Liver (tissue), 9 donors: Measurements from ENCODE around the gene AQP6. TPM values are rescaled to one million over a fixed set of nuclear protein-coding genes. Genes with fewer than 3 reads are reported as not detected.

Source experiments
- DNase-seq: peaks from one replicate; pipeline ENCODE4 v3.0.0-alpha.2; 2017; ENCODE audit warnings: low spot score
- H3K27ac ChIP-seq, 2 donors: one replicate each; pipeline ENCODE4 v1.7.0; 2013; ENCODE audit warnings: inconsistent platforms in 2 of 2, low read length in 2 of 2, control low read depth in 1 of 2, low read depth in 1 of 2, mild to moderate bottlenecking in 1 of 2
- H3K27me3 ChIP-seq, 4 donors: one replicate each; pipeline versions ENCODE4 v1.6.1 to v1.7.0; 2013; ENCODE audit warnings: low read length in 3 of 4, inconsistent platforms in 1 of 4, mild to moderate bottlenecking in 1 of 4, moderate library complexity in 1 of 4; ENCODE audit not compliant: control insufficient read depth in 4 of 4, insufficient read depth in 4 of 4
- H3K36me3 ChIP-seq, 4 donors: one replicate each; pipeline versions ENCODE4 v1.6.1 to v1.7.0; 2013; ENCODE audit warnings: low read length in 3 of 4, mild to moderate bottlenecking in 3 of 4, low read depth in 1 of 4, moderate library complexity in 1 of 4; ENCODE audit not compliant: control insufficient read depth in 4 of 4, insufficient read depth in 3 of 4
- H3K4me1 ChIP-seq, 4 donors: one replicate each; pipeline versions ENCODE4 v1.6.1 to v1.7.0; 2013; ENCODE audit warnings: low read length in 3 of 4, mild to moderate bottlenecking in 3 of 4, moderate library complexity in 1 of 4; ENCODE audit not compliant: control insufficient read depth in 4 of 4, insufficient read depth in 4 of 4
- H3K4me3 ChIP-seq, 3 donors: one replicate each; pipeline versions ENCODE4 v1.6.1 to v1.7.0; 2013; ENCODE audit warnings: low read length in 3 of 3, control low read depth in 1 of 3, low read depth in 1 of 3, mild to moderate bottlenecking in 1 of 3
- H3K9ac ChIP-seq, 2 donors: one replicate each; pipeline ENCODE4 v1.7.0; 2013; ENCODE audit warnings: low read length in 2 of 2, mild to moderate bottlenecking in 2 of 2, moderate library complexity in 2 of 2, control low read depth in 1 of 2, low read depth in 1 of 2
- H3K9me3 ChIP-seq, 4 donors: one replicate each; pipeline versions ENCODE4 v1.6.1 to v1.7.0; 2013; ENCODE audit warnings: low read length in 3 of 4; ENCODE audit not compliant: control insufficient read depth in 4 of 4
- EGR1 ChIP-seq, 2 donors: IDR thresholded peaks; 2 replicates each; pipeline ENCODE4 v1.6.1; 2016 to 2018; ENCODE audit warnings: antibody characterized with exemption in 2 of 2, low read depth in 2 of 2
- FOXA1 ChIP-seq: IDR thresholded peaks from 2 replicates; pipeline ENCODE4 v1.6.1; 2016; ENCODE audit warnings: antibody characterized with exemption
- GABPA ChIP-seq, 2 donors: IDR thresholded peaks in 1 of 2; conservative IDR thresholded peaks in 1 of 2; 2 replicates each; pipeline ENCODE4 v1.6.1; 2016; ENCODE audit warnings: antibody characterized with exemption in 2 of 2, mild to moderate bottlenecking in 1 of 2, moderate library complexity in 1 of 2
- HNF4A ChIP-seq, 2 donors: conservative IDR thresholded peaks; 2 replicates each; pipeline ENCODE4 v1.6.1; 2016; ENCODE audit warnings: antibody characterized with exemption in 2 of 2, mild to moderate bottlenecking in 2 of 2
- HNF4G ChIP-seq: IDR thresholded peaks from 2 replicates; pipeline ENCODE4 v1.6.1; 2016; ENCODE audit warnings: antibody characterized with exemption
- JUND ChIP-seq, 2 donors: IDR thresholded peaks; 2 replicates each; pipeline ENCODE4 v1.6.1; 2016; ENCODE audit warnings: antibody characterized with exemption in 2 of 2
- NR2F2 ChIP-seq: IDR thresholded peaks from 2 replicates; pipeline ENCODE4 v1.6.1; 2016; ENCODE audit warnings: antibody characterized with exemption
- RAD21 ChIP-seq, 2 donors: IDR thresholded peaks; 2 replicates each; pipeline ENCODE4 v1.6.1; 2016; ENCODE audit warnings: antibody characterized with exemption in 2 of 2, mild to moderate bottlenecking in 2 of 2
- RXRA ChIP-seq, 2 donors: IDR thresholded peaks; 2 replicates each; pipeline ENCODE4 v1.6.1; 2017 to 2018; ENCODE audit warnings: antibody characterized with exemption in 2 of 2, mild to moderate bottlenecking in 1 of 2
- SP1 ChIP-seq: IDR thresholded peaks from 2 replicates; pipeline ENCODE4 v1.6.1; 2018; ENCODE audit warnings: antibody characterized with exemption, mild to moderate bottlenecking
- TAF1 ChIP-seq: conservative IDR thresholded peaks from 2 replicates; pipeline ENCODE4 v1.6.1; 2016; ENCODE audit warnings: antibody characterized with exemption, mild to moderate bottlenecking
- YY1 ChIP-seq: IDR thresholded peaks from 2 replicates; pipeline ENCODE4 v1.6.1; 2016; ENCODE audit warnings: antibody characterized with exemption, mild to moderate bottlenecking
- WGBS: extraction: QIAGEN DNeasy Blood & Tissue Kit; methylation state at CpG from one replicate; pipeline ENCODE4 v1.1.7; 2013; 5-methylcytosine and 5-hydroxymethylcytosine counted together
- polyA plus RNA-seq, 2 donors: library from polyadenylated mRNA; stranded (reverse) in 1 of 2; unstranded in 1 of 2; fragments of 200-250 nt in 1 of 2; fragments of >200 nt in 1 of 2; fragmentation: Nextera tagmentation in 1 of 2; extraction: Ambion mirVana in 1 of 2; gene quantifications; one replicate each; pipeline versions ENCODE4 v1.2.1 to v1.2.3, GENCODE V29; 2013 to 2015
- total RNA-seq, 2 donors: library from RNA; depleted of rRNA; stranded (reverse); fragments of >200 nt; gene quantifications; one replicate each; pipeline ENCODE4 v1.2.3, GENCODE V29; 2014
- TF ChIP-seq, protein P1 (sequence below): IDR thresholded peaks from 2 replicates; pipeline ENCODE4 v1.6.1; 2016; ENCODE audit warnings: antibody characterized with exemption, mild to moderate bottlenecking
- TF ChIP-seq, protein P2 (sequence below): IDR thresholded peaks from 2 replicates; pipeline ENCODE4 v1.6.1; 2016; ENCODE audit warnings: antibody characterized with exemption
- TF ChIP-seq, protein P3 (sequence below): fragments of 150-350 bp; IDR thresholded peaks from 2 replicates; pipeline ENCODE4 v1.5.1; 2017; ENCODE audit warnings: improper control_type of control experiment, low read depth, low read length; ENCODE audit not compliant: missing input control
- TF ChIP-seq, protein P4 (sequence below): IDR thresholded peaks from 2 replicates; pipeline ENCODE4 v1.6.1; 2016; ENCODE audit warnings: antibody characterized with exemption
- donor health status: healthy.
- donor health status: healthy.
- donor health status: healthy.
- donor health status: healthy.
- donor health status: healthy.

AQP6 gene
- total and polyA plus RNA-seq, 4 donors, result 0.05 to 0.11 TPM; not detected in 2

DNA sequence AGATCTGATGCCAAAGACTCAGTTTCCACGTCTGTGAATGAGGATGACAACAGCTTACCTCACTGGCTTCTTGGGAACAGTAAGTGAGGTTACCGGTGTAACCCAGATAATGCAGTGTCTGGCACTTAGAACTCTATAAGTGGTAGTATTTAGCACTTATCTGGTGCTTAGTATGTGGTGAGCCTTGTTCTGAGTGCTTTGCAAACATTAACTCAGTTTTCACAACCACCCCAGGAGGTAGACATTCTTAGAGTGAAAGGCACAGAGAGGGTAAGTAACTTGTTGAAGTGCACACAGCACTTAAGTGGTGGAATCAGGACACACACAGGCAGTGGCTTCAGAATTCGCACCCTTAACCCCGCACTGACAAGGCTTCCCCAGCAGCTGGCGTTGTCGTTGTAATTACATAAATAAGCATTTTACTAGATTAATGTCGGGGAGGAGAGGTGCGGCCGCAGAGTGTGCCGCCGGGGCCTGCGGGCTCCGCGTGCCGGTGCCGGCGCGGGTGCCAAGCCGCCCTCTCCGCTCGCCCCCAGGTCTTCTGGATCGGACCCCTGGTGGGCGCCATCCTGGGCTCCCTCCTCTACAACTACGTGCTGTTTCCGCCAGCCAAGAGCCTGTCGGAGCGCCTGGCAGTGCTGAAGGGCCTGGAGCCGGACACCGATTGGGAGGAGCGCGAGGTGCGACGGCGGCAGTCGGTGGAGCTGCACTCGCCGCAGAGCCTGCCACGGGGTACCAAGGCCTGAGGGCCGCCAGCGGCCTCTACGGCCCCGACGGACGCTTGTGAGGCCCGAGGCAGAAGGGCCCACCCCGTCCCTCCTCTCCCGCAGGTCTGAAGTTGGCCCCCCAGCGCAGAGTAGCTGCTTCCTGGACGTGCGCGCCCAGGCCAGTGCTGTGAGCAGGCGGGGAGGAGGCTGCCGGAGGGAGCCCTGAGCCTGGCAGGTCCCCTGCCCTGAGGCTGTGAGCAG, 17.6 kb upstream of the AQP6 start:
- DNase-seq, result no peak
- H3K27ac ChIP-seq, result no peak overlapping the region
- TF ChIP-seq RXRA (IDR thresholded peaks at IDR 0.05) (no peak), GABPA (IDR thresholded peaks at IDR 0.05 in 1 of 2, conservative IDR thresholded peaks at IDR 0.05 in 1 of 2) (no peak), HNF4G (no peak), JUND (IDR thresholded peaks at IDR 0.05) (no peak), RAD21 (IDR thresholded peaks at IDR 0.05) (no peak), TAF1 (no peak), SP1 (no peak), EGR1 (IDR thresholded peaks at IDR 0.05; ENCODE audit: low read depth in 2 of 2) (no peak), FOXA1 (no peak), NR2F2 (no peak), YY1 (no peak), HNF4A (conservative IDR thresholded peaks at IDR 0.05) (no peak)
- TF ChIP-seq, protein P1, sequence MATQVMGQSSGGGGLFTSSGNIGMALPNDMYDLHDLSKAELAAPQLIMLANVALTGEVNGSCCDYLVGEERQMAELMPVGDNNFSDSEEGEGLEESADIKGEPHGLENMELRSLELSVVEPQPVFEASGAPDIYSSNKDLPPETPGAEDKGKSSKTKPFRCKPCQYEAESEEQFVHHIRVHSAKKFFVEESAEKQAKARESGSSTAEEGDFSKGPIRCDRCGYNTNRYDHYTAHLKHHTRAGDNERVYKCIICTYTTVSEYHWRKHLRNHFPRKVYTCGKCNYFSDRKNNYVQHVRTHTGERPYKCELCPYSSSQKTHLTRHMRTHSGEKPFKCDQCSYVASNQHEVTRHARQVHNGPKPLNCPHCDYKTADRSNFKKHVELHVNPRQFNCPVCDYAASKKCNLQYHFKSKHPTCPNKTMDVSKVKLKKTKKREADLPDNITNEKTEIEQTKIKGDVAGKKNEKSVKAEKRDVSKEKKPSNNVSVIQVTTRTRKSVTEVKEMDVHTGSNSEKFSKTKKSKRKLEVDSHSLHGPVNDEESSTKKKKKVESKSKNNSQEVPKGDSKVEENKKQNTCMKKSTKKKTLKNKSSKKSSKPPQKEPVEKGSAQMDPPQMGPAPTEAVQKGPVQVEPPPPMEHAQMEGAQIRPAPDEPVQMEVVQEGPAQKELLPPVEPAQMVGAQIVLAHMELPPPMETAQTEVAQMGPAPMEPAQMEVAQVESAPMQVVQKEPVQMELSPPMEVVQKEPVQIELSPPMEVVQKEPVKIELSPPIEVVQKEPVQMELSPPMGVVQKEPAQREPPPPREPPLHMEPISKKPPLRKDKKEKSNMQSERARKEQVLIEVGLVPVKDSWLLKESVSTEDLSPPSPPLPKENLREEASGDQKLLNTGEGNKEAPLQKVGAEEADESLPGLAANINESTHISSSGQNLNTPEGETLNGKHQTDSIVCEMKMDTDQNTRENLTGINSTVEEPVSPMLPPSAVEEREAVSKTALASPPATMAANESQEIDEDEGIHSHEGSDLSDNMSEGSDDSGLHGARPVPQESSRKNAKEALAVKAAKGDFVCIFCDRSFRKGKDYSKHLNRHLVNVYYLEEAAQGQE, result no peak
- TF ChIP-seq, protein P2, sequence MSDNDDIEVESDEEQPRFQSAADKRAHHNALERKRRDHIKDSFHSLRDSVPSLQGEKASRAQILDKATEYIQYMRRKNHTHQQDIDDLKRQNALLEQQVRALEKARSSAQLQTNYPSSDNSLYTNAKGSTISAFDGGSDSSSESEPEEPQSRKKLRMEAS, result no peak
- TF ChIP-seq, protein P3, sequence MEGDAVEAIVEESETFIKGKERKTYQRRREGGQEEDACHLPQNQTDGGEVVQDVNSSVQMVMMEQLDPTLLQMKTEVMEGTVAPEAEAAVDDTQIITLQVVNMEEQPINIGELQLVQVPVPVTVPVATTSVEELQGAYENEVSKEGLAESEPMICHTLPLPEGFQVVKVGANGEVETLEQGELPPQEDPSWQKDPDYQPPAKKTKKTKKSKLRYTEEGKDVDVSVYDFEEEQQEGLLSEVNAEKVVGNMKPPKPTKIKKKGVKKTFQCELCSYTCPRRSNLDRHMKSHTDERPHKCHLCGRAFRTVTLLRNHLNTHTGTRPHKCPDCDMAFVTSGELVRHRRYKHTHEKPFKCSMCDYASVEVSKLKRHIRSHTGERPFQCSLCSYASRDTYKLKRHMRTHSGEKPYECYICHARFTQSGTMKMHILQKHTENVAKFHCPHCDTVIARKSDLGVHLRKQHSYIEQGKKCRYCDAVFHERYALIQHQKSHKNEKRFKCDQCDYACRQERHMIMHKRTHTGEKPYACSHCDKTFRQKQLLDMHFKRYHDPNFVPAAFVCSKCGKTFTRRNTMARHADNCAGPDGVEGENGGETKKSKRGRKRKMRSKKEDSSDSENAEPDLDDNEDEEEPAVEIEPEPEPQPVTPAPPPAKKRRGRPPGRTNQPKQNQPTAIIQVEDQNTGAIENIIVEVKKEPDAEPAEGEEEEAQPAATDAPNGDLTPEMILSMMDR, result no peak
- TF ChIP-seq, protein P4, sequence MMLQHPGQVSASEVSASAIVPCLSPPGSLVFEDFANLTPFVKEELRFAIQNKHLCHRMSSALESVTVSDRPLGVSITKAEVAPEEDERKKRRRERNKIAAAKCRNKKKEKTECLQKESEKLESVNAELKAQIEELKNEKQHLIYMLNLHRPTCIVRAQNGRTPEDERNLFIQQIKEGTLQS, result no peak
- H3K9ac ChIP-seq, result no peak overlapping the region
- WGBS, result 44% methylated on average over 53 of the region's 53 CpGs
- H3K4me3 ChIP-seq, result no peak overlapping the region
- H3K27me3 ChIP-seq, result peaks cover 0 to 3% (median 2%) of the 10 kb centered on the region in 4 donors
- H3K4me1 ChIP-seq, result peaks cover 0 to 6% (median 4%) of the 10 kb centered on the region in 4 donors
- H3K9me3 ChIP-seq, result no peaks in the 10 kb centered on the region
- no peaks in the 10 kb centered on the region for H3K36me3 ChIP-seq
